Activated CD4-positive, alpha-beta T cell treated with anti-CD3 and anti-CD28 coated beads for 36 hours (primary cell): ENCODE measurements around the gene CFAP161. TPM values are rescaled to one million over a fixed set of nuclear protein-coding genes. Genes with fewer than 3 reads are reported as not detected.
A peak's percentile ranks its signal among the peaks of the same experiment; 100 is the strongest.
"Not testable (repeated sequence)": the region's sequence is repeated elsewhere in the genome, so short reads cannot be mapped to it uniquely, and the experiment has no call there.

Experiments
- ATAC-seq: fragments of 200-7000 bp; cut with Tn5 transposase; one replicate; pipeline ENCODE4 v1.10.0; 2021; ENCODE audit warnings: mild to moderate bottlenecking, moderate library complexity
- CTCF ChIA-PET: fragments of 350-600 bp; sonication (Branson Sonifier 250); formaldehyde crosslinking; loops from one replicate; lab custom pipeline; 2021; ENCODE audit warnings: antibody characterized with exemption; lab: Charles Lee
- POLR2A ChIA-PET: fragments of 350-600 bp; sonication (Branson Sonifier 250); formaldehyde crosslinking; loops from one replicate; lab custom pipeline; 2021; ENCODE audit warnings: antibody characterized with exemption, inconsistent platforms; lab: Charles Lee
- DNase-seq: peaks from one replicate; pipeline ENCODE4 v3.0.0-alpha.2; 2020
- H3K27ac Mint-ChIP-seq: one replicate; pipeline ENCODE4 v1.8.0; 2021; ENCODE audit warnings: mixed read lengths
- H3K27me3 Mint-ChIP-seq: one replicate; pipeline ENCODE4 v1.8.0; 2021; ENCODE audit warnings: mixed read lengths
- H3K36me3 Mint-ChIP-seq: one replicate; pipeline ENCODE4 v1.8.0; 2021; ENCODE audit warnings: low read depth, mixed read lengths
- H3K4me1 Mint-ChIP-seq: one replicate; pipeline ENCODE4 v1.8.0; 2021; ENCODE audit warnings: mixed read lengths
- H3K4me3 Mint-ChIP-seq: one replicate; pipeline ENCODE4 v1.8.0; 2021; ENCODE audit warnings: mild to moderate bottlenecking, moderate library complexity, mixed read lengths
- H3K9me3 Mint-ChIP-seq: one replicate; pipeline ENCODE4 v1.8.0; 2021; ENCODE audit warnings: low read depth, mixed read lengths
- intact Hi-C, 2 experiments: fragments of 100-400 bp; cut with DNase I in 1 of 2; cut with micrococcal nuclease in 1 of 2; formaldehyde crosslinking; loops; one replicate each; pipeline versions ENCODE4 v1.14.2 to v1.15.1; 2022 to 2024; cut with DNase I, micrococcal nuclease
- total RNA-seq, 2 experiments: library from RNA; stranded (reverse); gene quantifications; one replicate each; pipeline ENCODE4 v1.2.3, GENCODE V29; 2021

CFAP161 gene
- total RNA-seq, 2 experiments from 2014 or later: not detected

DNA sequence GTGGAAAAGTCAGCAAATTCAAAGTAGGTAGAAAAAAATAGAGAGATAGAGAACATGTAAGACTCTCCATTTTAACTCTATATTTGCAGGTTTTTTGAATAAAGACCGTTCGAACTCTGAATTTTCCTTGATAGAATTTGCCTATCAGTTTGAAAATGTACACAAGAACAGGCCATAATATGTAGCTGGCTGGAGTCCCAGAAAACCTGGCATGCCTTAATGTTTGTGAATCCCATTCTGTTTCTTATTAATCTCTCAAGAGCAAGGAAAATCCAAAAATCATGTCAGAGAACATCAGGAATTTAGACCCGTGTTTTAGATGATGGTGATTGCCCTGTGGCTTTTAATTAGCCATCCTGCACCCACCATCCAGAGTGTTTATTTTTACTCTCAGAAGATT, 7.2 kb upstream of the CFAP161 start:
- no peak for ATAC-seq
- intact Hi-C loops: no loop called here
- DNase-seq: no peak
- Mint-ChIP-seq H3K36me3 (peaks cover 5% of the 10 kb centered on the region), H3K27me3 (peaks cover 46% of the 10 kb centered on the region), H3K4me3 (no peak overlapping the region), H3K27ac (no peak overlapping the region), H3K9me3 (peaks cover 5% of the 10 kb centered on the region), H3K4me1 (no peaks in the 10 kb centered on the region)
- CTCF ChIA-PET: interaction anchor here (0.7 to 1.0 kb wide), 3 partner anchors 23 to 351 kb away, joined by 3 read pairs; no protein-coding TSS in a partner anchor
- POLR2A ChIA-PET: no interaction called here

DNA sequence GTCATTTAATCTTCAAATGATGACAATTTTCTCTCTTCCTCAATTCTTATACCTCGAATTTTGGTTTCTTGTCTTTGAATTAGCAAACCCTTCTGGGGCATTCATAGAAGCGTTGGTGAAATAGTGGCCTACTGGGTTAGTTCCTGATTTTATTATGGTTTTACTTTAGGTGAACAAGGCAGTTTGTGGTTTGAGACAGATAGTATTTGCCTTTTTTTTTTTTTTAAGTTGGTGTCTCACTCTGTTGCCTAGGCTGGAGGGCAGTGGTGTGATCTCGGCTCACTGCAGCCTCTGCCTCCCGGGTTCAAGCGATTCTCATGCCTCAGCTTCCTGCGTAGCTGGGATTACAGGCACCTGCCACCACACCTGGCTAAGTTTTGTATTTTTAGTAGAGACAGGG, 7.4 kb downstream of the CFAP161 start:
- DNase-seq, H3K27ac Mint-ChIP-seq, POLR2A ChIA-PET, H3K4me3 Mint-ChIP-seq, CTCF ChIA-PET, ATAC-seq, intact Hi-C loops, H3K36me3 Mint-ChIP-seq, H3K4me1 Mint-ChIP-seq, H3K9me3 Mint-ChIP-seq: not testable (repeated sequence)
- H3K27me3 Mint-ChIP-seq: peaks cover 18% of the 10 kb centered on the region

DNA sequence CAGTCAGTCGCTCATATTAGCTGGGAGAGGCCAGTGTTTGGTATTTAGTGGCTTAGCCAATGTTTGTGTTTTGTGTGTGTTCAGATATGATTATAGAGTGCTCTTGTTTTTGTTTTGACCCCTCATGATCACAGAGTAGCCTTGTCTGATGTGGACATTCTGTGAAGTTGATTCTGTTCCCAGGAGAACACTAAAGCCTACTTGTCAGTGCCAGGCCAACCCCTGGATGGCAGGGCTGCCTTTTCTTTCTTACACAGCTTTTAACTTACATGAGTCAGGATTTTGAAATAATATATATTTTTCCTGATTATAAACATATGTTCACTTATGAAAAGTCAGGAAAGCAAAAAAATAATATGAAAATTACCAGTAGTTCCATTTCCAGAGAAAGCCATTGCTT, 11.9 kb downstream of the CFAP161 start:
- no peak overlapping the region for H3K27ac Mint-ChIP-seq
- DNase-seq (no peak), ATAC-seq (no peak)
- POLR2A ChIA-PET: no interaction called here
- H3K4me3 Mint-ChIP-seq: no peak overlapping the region
- CTCF ChIA-PET: no interaction called here
- H3K4me1 Mint-ChIP-seq: no peaks in the 10 kb centered on the region
- H3K9me3 Mint-ChIP-seq: no peaks in the 10 kb centered on the region
- H3K36me3 Mint-ChIP-seq: no peaks in the 10 kb centered on the region
- intact Hi-C loops: no loop called here
- H3K27me3 Mint-ChIP-seq: peaks cover 5% of the 10 kb centered on the region

DNA sequence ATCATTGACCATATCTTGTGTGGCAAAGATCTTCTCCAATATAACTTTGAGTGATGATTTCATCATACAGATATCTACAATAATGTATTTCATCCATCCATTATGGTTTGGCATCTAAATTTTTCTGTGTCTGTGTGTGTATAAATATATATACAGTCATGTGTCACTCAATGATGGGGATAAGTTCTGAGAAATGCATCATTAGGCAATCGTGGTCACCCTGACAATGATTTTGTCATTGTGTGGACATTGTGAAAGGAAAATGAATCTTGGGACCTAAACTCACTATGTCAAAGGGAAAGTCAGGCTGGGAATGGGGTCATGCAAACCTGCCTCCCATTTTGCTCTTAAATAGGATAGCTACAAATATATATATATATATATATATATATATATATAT, 12.4 kb downstream of the CFAP161 start:
- Mint-ChIP-seq H3K9me3 (no peaks in the 10 kb centered on the region), H3K27me3 (peaks cover 7% of the 10 kb centered on the region), H3K36me3 (no peaks in the 10 kb centered on the region), H3K4me1 (no peaks in the 10 kb centered on the region), H3K4me3 (no peak overlapping the region), H3K27ac (no peak overlapping the region)
- POLR2A ChIA-PET: no interaction called here
- DNase-seq (no peak), ATAC-seq (no peak)
- intact Hi-C loops: no loop called here
- CTCF ChIA-PET: no interaction called here

DNA sequence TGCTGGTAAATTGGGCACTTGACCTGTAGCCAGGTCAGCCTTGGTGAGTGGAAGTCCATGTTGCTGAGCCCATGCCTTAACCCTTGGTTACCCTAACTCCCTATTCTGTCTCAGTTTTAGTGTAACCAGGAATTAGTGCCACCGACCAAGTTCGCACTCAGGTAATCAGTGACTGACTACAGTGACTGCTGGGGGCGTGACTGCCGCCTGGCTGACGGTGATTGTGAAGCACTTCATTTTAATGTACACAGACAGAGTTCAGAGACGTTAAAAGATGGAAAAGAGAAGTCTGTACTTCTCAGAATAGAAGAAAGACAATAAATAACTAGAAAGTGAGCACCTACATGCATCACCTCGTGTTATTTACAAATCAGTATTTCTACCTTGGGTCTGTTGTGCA, 17.3 kb downstream of the CFAP161 start:
- ATAC-seq: no peak
- intact Hi-C loops: loop anchor here in 1 of 2 experiments (2.0 kb wide), 1 partner anchor 69 kb away; no protein-coding TSS in a partner anchor
- POLR2A ChIA-PET: no interaction called here
- no peak for DNase-seq
- peaks cover 3% of the 10 kb centered on the region for H3K4me1 Mint-ChIP-seq
- no peaks in the 10 kb centered on the region for H3K9me3 Mint-ChIP-seq
- H3K27me3 Mint-ChIP-seq: peaks cover 2% of the 10 kb centered on the region
- no peak overlapping the region for H3K27ac Mint-ChIP-seq
- H3K4me3 Mint-ChIP-seq: no peak overlapping the region
- CTCF ChIA-PET: interaction anchor here (1.2 kb wide), 1 partner anchor 115 kb away, joined by 3 read pairs; no protein-coding TSS in a partner anchor
- H3K36me3 Mint-ChIP-seq: no peaks in the 10 kb centered on the region

DNA sequence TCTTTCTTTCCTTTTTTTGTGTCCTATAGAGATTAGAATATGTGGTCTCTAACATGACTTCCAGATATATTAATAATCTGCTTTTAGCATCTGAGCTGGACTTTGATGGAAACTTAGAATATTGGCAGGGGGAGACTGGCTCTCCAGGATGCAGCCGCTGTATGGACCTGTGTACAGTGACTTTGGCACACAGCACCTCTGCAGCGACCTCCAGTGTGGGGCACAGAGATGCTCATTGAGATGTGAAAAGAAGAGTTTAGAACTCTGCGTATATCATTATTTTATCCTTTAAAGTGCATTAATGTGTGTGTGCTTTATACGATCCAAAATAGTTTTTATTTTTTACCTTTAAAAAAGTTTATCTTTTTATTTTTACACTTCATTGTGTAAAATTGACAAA, 18.3 kb downstream of the CFAP161 start:
- intact Hi-C loops: no loop called here
- CTCF ChIA-PET: interaction anchor here (1.2 kb wide), 2 partner anchors 104 to 114 kb away, joined by 3 to 6 read pairs; no protein-coding TSS in a partner anchor
- DNase-seq (no peak), ATAC-seq (no peak)
- H3K4me3 Mint-ChIP-seq: no peak overlapping the region
- no peaks in the 10 kb centered on the region for H3K36me3 Mint-ChIP-seq
- POLR2A ChIA-PET: no interaction called here
- no peaks in the 10 kb centered on the region for H3K9me3 Mint-ChIP-seq
- no peak overlapping the region for H3K27ac Mint-ChIP-seq
- H3K4me1 Mint-ChIP-seq: peaks cover 3% of the 10 kb centered on the region
- peaks cover 2% of the 10 kb centered on the region for H3K27me3 Mint-ChIP-seq

DNA sequence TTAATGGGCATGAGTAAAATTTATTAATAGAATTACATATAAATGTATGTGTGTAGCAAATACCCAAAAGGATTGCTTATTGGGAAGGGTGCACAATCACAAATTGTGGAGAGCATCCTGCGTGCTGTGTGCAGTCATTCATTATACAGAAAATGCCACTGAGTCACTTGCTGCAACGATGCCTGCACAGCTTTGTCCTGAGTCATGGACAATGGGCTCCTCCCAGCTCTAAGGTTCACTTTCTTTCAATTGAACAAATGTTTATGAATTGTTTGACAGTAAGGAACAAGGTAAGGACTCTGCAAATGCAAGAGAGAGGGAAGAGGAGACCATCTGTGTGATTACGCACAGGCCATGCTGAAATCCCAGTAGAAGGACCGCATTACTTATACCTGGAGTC, 18.7 kb downstream of the CFAP161 start:
- no peak overlapping the region for H3K27ac Mint-ChIP-seq
- H3K27me3 Mint-ChIP-seq: peaks cover 2% of the 10 kb centered on the region
- no peaks in the 10 kb centered on the region for H3K36me3 Mint-ChIP-seq
- CTCF ChIA-PET: interaction anchor here (1.2 to 5.7 kb wide), 3 partner anchors 105 to 114 kb away, joined by 3 to 90 read pairs (median 6); no protein-coding TSS in a partner anchor
- intact Hi-C loops: no loop called here
- ATAC-seq: no peak
- peaks cover 3% of the 10 kb centered on the region for H3K4me1 Mint-ChIP-seq
- H3K9me3 Mint-ChIP-seq: no peaks in the 10 kb centered on the region
- no peak for DNase-seq
- H3K4me3 Mint-ChIP-seq: no peak overlapping the region
- POLR2A ChIA-PET: no interaction called here

DNA sequence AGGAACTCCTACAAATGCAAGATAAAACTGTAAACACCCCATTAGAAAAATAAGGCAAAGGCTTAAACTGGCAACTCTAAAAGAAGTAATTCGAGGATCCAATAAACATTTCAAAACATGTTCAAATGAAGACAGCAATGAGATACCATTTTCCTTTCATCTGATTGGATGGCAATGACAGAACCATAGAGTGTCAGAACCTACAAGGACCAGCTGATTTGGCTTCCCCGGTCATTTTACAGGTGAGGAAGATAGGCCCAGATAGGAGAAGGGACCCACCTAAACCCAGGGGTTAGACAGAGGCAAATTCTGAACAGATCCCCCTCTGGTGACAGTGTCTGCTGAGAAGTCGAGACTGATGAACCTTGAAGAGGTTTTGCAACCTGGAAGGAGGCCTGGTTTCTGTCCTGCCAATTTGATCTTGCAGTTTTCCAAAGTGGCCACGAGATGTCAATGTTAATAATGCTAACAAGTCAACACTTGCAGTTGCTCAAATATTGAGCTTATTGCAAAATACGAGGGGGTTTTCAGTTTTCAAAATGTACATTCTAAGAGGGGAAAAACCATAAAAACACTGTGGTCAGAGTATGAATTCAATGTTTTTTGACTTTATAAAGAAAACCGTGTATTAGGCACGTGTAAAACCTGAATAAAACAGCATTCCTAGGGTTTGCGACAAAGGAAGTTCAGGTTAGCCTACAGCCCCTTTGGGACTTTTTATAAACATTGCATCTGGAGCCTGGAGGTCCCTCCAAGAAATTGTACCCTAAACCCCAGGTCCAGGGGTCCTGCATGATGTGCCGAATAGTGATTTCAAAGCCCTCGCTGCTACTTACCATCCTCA, 21.5 kb downstream of the CFAP161 start:
- Mint-ChIP-seq H3K9me3 (no peaks in the 10 kb centered on the region), H3K4me3 (no peak overlapping the region), H3K36me3 (no peaks in the 10 kb centered on the region), H3K4me1 (peaks cover 3% of the 10 kb centered on the region), H3K27ac (no peak overlapping the region), H3K27me3 (peaks cover 7% of the 10 kb centered on the region)
- CTCF ChIA-PET: interaction anchor here (0.6 to 5.7 kb wide), 14 partner anchors 12 to 907 kb away, joined by 3 to 90 read pairs (median 4); no protein-coding TSS in a partner anchor
- peak; percentile 18 for DNase-seq
- POLR2A ChIA-PET: interaction anchor here (0.6 kb wide), 1 partner anchor 106 kb away, joined by 3 read pairs; no protein-coding TSS in a partner anchor
- intact Hi-C loops: loop anchor here (1.0 kb wide), 1 partner anchor 111 kb away; no protein-coding TSS in a partner anchor
- ATAC-seq: peak; percentile 33

DNA sequence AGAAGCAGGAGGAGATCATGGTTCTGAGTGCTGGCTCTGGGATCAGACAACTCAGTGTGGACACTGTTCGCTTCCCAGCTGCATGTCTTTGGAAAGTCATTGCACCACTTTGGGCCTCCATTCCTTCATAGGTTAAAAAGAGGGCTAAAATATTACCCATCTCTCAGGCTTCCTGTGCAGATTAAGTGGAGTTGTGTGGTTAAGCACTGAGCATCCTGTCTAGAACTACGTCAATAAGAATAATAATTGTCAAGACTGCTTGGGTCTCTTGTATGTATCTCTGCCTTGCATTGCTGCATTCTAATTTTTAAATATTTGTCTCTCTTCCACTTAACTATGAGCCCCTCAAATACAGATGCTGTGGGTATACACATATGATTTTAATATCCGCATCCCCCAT, 22.3 kb downstream of the CFAP161 start:
- H3K9me3 Mint-ChIP-seq: no peaks in the 10 kb centered on the region
- peaks cover 10% of the 10 kb centered on the region for H3K27me3 Mint-ChIP-seq
- no peaks in the 10 kb centered on the region for H3K36me3 Mint-ChIP-seq
- peaks cover 10% of the 10 kb centered on the region for H3K4me1 Mint-ChIP-seq
- DNase-seq: no peak
- ChIA-PET CTCF (interaction anchor here (0.7 to 5.7 kb wide), 11 partner anchors 13 to 302 kb away, joined by 3 to 90 read pairs (median 4); no protein-coding TSS in a partner anchor), POLR2A (no interaction called here)
- intact Hi-C loops: no loop called here
- no peak overlapping the region for H3K4me3 Mint-ChIP-seq
- no peak for ATAC-seq
- H3K27ac Mint-ChIP-seq: no peak overlapping the region

DNA sequence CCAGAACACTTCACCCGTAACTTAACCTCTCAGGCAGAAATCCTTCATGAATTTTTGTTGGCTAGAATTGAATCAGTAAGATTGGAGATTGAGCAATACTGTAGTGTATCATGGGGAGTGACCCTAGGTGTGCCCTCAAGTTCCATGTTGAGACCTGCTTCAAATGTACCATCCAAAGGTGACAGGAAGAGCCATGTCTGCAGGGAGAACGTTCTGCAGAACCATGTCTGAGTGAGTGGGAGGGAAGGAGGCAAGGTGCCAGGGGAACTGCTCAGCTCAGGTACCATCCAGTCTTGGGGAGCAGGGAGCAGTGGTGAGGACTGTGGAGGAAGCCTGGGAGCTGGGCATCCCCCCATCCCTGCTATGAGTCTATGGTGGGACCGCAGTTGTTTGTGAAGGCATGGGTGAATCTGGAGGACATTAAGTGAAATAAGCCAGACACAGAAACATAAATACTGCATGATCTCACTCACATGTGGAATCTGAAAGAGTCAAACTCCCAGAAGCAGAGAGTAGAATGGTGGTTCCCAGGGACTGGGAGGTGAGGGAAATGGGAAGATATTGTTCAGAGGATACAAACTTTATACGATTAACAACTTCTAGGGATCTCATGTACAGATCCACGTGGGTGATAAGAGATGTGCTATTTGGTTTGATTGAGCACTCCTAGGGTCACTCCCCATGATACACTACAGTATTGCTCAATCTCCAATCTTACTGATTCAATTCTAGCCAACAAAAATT, 23.3 kb downstream of the CFAP161 start:
- H3K4me3 Mint-ChIP-seq: no peak overlapping the region
- peaks cover 9% of the 10 kb centered on the region for H3K27me3 Mint-ChIP-seq
- H3K36me3 Mint-ChIP-seq: no peaks in the 10 kb centered on the region
- H3K9me3 Mint-ChIP-seq: no peaks in the 10 kb centered on the region
- no peak for ATAC-seq
- no peak for DNase-seq
- no peak overlapping the region for H3K27ac Mint-ChIP-seq
- ChIA-PET POLR2A (no interaction called here), CTCF (interaction anchor here (0.7 to 5.7 kb wide), 4 partner anchors 109 to 333 kb away, joined by 3 to 90 read pairs (median 4); no protein-coding TSS in a partner anchor)
- intact Hi-C loops: no loop called here
- peaks cover 20% of the 10 kb centered on the region for H3K4me1 Mint-ChIP-seq

DNA sequence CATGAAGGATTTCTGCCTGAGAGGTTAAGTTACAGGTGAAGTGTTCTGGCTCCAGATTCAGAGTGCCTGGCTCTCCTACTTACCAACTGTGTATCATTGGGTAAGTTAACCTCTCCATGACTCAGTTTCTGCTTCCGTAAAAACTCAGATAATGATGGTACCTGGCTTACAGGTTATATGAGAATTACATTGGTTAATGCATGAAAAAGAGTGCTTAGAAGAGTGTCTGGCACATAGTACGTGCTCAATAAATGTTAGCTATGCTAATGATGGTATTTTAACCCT, 23.8 kb downstream of the CFAP161 start:
- intact Hi-C loops: no loop called here
- DNase-seq (no peak), ATAC-seq (no peak)
- peaks cover 9% of the 10 kb centered on the region for H3K27me3 Mint-ChIP-seq
- ChIA-PET POLR2A (no interaction called here), CTCF (interaction anchor here (5.7 kb wide), 1 partner anchor 109 kb away, joined by 90 read pairs; no protein-coding TSS in a partner anchor)
- H3K4me1 Mint-ChIP-seq: peaks cover 22% of the 10 kb centered on the region
- H3K4me3 Mint-ChIP-seq: no peak overlapping the region
- no peaks in the 10 kb centered on the region for H3K36me3 Mint-ChIP-seq
- no peaks in the 10 kb centered on the region for H3K9me3 Mint-ChIP-seq
- H3K27ac Mint-ChIP-seq: no peak overlapping the region
